Liver (tissue), 3 donors: ENCODE results near the gene CDH4.

Source experiments
- ATF3 ChIP-seq: IDR thresholded peaks from 2 replicates; pipeline ENCODE4 v1.6.1; 2016; ENCODE audit warnings: antibody characterized with exemption
- CTCF ChIP-seq: fragments of 150-350 bp; IDR thresholded peaks from 2 replicates; pipeline ENCODE4 v1.5.1; 2017; ENCODE audit warnings: improper control_type of control experiment, low read depth, low read length; ENCODE audit not compliant: missing input control
- EGR1 ChIP-seq, 2 donors: IDR thresholded peaks; 2 replicates each; pipeline ENCODE4 v1.6.1; 2016 to 2018; ENCODE audit warnings: antibody characterized with exemption in 2 of 2, low read depth in 2 of 2
- FOXA1 ChIP-seq: IDR thresholded peaks from 2 replicates; pipeline ENCODE4 v1.6.1; 2016; ENCODE audit warnings: antibody characterized with exemption
- FOXA2 ChIP-seq: IDR thresholded peaks from 2 replicates; pipeline ENCODE4 v1.6.1; 2016; ENCODE audit warnings: antibody characterized with exemption
- GABPA ChIP-seq, 2 donors: IDR thresholded peaks in 1 of 2; conservative IDR thresholded peaks in 1 of 2; 2 replicates each; pipeline ENCODE4 v1.6.1; 2016; ENCODE audit warnings: antibody characterized with exemption in 2 of 2, mild to moderate bottlenecking in 1 of 2, moderate library complexity in 1 of 2
- JUND ChIP-seq, 2 donors: IDR thresholded peaks; 2 replicates each; pipeline ENCODE4 v1.6.1; 2016; ENCODE audit warnings: antibody characterized with exemption in 2 of 2
- MAX ChIP-seq: IDR thresholded peaks from 2 replicates; pipeline ENCODE4 v1.6.1; 2016; ENCODE audit warnings: antibody characterized with exemption
- NR2F2 ChIP-seq: IDR thresholded peaks from 2 replicates; pipeline ENCODE4 v1.6.1; 2016; ENCODE audit warnings: antibody characterized with exemption
- REST ChIP-seq: IDR thresholded peaks from 2 replicates; pipeline ENCODE4 v1.6.1; 2016; ENCODE audit warnings: antibody characterized with exemption, mild to moderate bottlenecking
- RXRA ChIP-seq, 2 donors: IDR thresholded peaks; 2 replicates each; pipeline ENCODE4 v1.6.1; 2017 to 2018; ENCODE audit warnings: antibody characterized with exemption in 2 of 2, mild to moderate bottlenecking in 1 of 2
- SP1 ChIP-seq: IDR thresholded peaks from 2 replicates; pipeline ENCODE4 v1.6.1; 2018; ENCODE audit warnings: antibody characterized with exemption, mild to moderate bottlenecking
- TAF1 ChIP-seq: conservative IDR thresholded peaks from 2 replicates; pipeline ENCODE4 v1.6.1; 2016; ENCODE audit warnings: antibody characterized with exemption, mild to moderate bottlenecking
- YY1 ChIP-seq: IDR thresholded peaks from 2 replicates; pipeline ENCODE4 v1.6.1; 2016; ENCODE audit warnings: antibody characterized with exemption, mild to moderate bottlenecking
- donor health status: healthy.
- donor health status: healthy.

- TF ChIP-seq CTCF (no peak), RXRA (IDR thresholded peaks at IDR 0.05) (no peak), YY1 (no peak), REST (no peak), EGR1 (IDR thresholded peaks at IDR 0.05; ENCODE audit: low read depth in 2 of 2) (no peak), SP1 (no peak), NR2F2 (no peak), TAF1 (no peak), MAX (no peak), FOXA1 (no peak), JUND (IDR thresholded peaks at IDR 0.05) (no peak), ATF3 (no peak), GABPA (IDR thresholded peaks at IDR 0.05 in 1 of 2, conservative IDR thresholded peaks at IDR 0.05 in 1 of 2) (no peak), FOXA2 (no peak)
Observed at GRCh38 chr20:61625246-61625645, 373.2 kb downstream of the CDH4 start.
